Fibroblast of skin of left biceps (primary cell): ENCODE results near the gene ZNF143.
A peak's percentile ranks its signal among the peaks of the same experiment; 100 is the strongest.
"Not testable (repeated sequence)": the region's sequence is repeated elsewhere in the genome, so short reads cannot be mapped to it uniquely, and the experiment has no call there.

Experiments
- DNase-seq, 2 experiments: peaks; one replicate each; pipeline ENCODE4 v3.0.0-alpha.2; 2013; ENCODE audit warnings: low read depth in 2 of 2

ZNF143 gene

GRCh38 chr11:9460322-9461062 is at the start of gene ZNF143:
ZNF143 (plus strand) TSS chr11:9461012; CDS start chr11:9471309, 10,297 bp downstream.
- peak; percentile 100 for DNase-seq

- no peak for DNase-seq
These were observed 32.1 kb upstream of the ZNF143 start for GRCh38 chr11:9428706-9429105.

GRCh38 chr11:9438611-9439010 is 22.2 kb upstream of the ZNF143 start:
- DNase-seq, result no peak

- no peak for DNase-seq
These were observed 14.6 kb upstream of the ZNF143 start for GRCh38 chr11:9446230-9446629.

GRCh38 chr11:9448576-9449352 is 12.0 kb upstream of the ZNF143 start:
- no peak for DNase-seq

- not testable (repeated sequence) for DNase-seq
These were observed 8.8 kb upstream of the ZNF143 start for GRCh38 chr11:9452023-9452422.

GRCh38 chr11:9455722-9456121 is 5.1 kb upstream of the ZNF143 start:
- DNase-seq, result no peak

- DNase-seq, result peak; percentile 47 to 59
These were observed 1.0 kb upstream of the ZNF143 start for GRCh38 chr11:9459667-9460321.

GRCh38 chr11:9461063-9461759 is 399 bp downstream of the ZNF143 start:
- peak; percentile 81 to 84 for DNase-seq

GRCh38 chr11:9461760-9462134 is 935 bp downstream of the ZNF143 start:
- no peak for DNase-seq

- no peak for DNase-seq
These were observed 1.5 kb downstream of the ZNF143 start for GRCh38 chr11:9462172-9462799.

- no peak for DNase-seq
These were observed 2.2 kb downstream of the ZNF143 start for GRCh38 chr11:9462806-9463537.

- no peak for DNase-seq
These were observed 10.0 kb downstream of the ZNF143 start for GRCh38 chr11:9470765-9471164.

- DNase-seq, result no peak
These were observed 12.6 kb downstream of the ZNF143 start for GRCh38 chr11:9473408-9473807.

GRCh38 chr11:9479899-9480298 is 19.1 kb downstream of the ZNF143 start:
- no peak for DNase-seq

GRCh38 chr11:9489080-9489765 is 28.4 kb downstream of the ZNF143 start:
- DNase-seq, result peak; percentile 65 to 66

- DNase-seq, result no peak
These were observed 29.6 kb downstream of the ZNF143 start for GRCh38 chr11:9490376-9490775.

- no peak for DNase-seq
These were observed 32.7 kb downstream of the ZNF143 start for GRCh38 chr11:9493492-9493891.

- DNase-seq, result no peak
These were observed 33.5 kb downstream of the ZNF143 start for GRCh38 chr11:9494316-9494715.

GRCh38 chr11:9495803-9496514 is 35.1 kb downstream of the ZNF143 start:
- DNase-seq, result no peak
